Heart left ventricle (tissue), 13 donors: ENCODE data around the gene ELFN1.

ENCODE experiments used
- CTCF ChIP-seq, 12 donors: fragments of 200-600 bp; sonication (generic) in 4 of 12; IDR thresholded peaks; one replicate each; pipeline versions ENCODE4 v1.5.0 to v1.8.0; 2018 to 2022; ENCODE audit warnings: antibody characterized with exemption in 12 of 12, mild to moderate bottlenecking in 5 of 12
- POLR2A ChIP-seq, 2 donors: fragments of 450-650 bp; IDR thresholded peaks; one replicate each; pipeline ENCODE4 v1.6.1; 2017; ENCODE audit warnings: antibody characterized with exemption in 2 of 2, mild to moderate bottlenecking in 2 of 2, moderate library complexity in 2 of 2
- donor health status: ischemic (EF 13 %, LVEDD 7.1; RV severe dilation, severe dysfunction).
- donor health status: DM: no; HTN: yes; CAD: no.
- donor health status: DM: no; HTN: no; CAD: no.
- donor health status: ischemic (EF 25% LVEDD 6.9; RV normal size, moderate dysfunction).
- donor health status: ischemic (EF 25% LVEDD 5.7; RV mildly dilated, moderate dysfunction).
- donor health status: ischemic (EF 35%, LVEDD 5.7; RV mildly dilated, moderate dysfunction).
- donor health status: nonischemic (EF 11% LVEDD 7.7; RV severe dilation, severe dysfunction).
- donor health status: DM: yes; HTN: yes; CAD: no.
- donor health status: PGD.
- donor health status: ischemic (EF 29% LVEDD 5.4; RV normal size, mild dysfunction).
- donor health status: nonischemic (EF 23%, LVEDD 6.1; RV moderate dilation, normal function).

- TF ChIP-seq CTCF (IDR thresholded peaks at IDR 0.05) (no peak), POLR2A (IDR thresholded peaks at IDR 0.05) (no peak)
Observed at GRCh38 chr7:1770331-1770730, 100.3 kb downstream of the ELFN1 start.
